SU-DHL-6 (cell line): Measurements from ENCODE around the gene HFM1.
"Not testable (repeated sequence)": the region's sequence is repeated elsewhere in the genome, so short reads cannot be mapped to it uniquely, and the experiment has no call there.

ENCODE experiments used
- EZH2phosphoT487 ChIP-seq: fragments of 200-600 bp; sonication (generic), shearing (Covaris generic); conservative IDR thresholded peaks from 2 replicates; pipeline ENCODE4 v1.6.1; 2018; ENCODE audit warnings: mild to moderate bottlenecking, antibody characterized with exemption, low read length, moderate library complexity, mixed read lengths
- TF ChIP-seq, protein P1 (sequence below): fragments of 200-600 bp; sonication (generic); IDR thresholded peaks from one replicate; pipeline ENCODE4 v1.5.1; 2017; ENCODE audit warnings: antibody characterized with exemption, mild to moderate bottlenecking, low read length, moderate library complexity; ENCODE audit not compliant: insufficient read depth, poor library complexity, severe bottlenecking

DNA sequence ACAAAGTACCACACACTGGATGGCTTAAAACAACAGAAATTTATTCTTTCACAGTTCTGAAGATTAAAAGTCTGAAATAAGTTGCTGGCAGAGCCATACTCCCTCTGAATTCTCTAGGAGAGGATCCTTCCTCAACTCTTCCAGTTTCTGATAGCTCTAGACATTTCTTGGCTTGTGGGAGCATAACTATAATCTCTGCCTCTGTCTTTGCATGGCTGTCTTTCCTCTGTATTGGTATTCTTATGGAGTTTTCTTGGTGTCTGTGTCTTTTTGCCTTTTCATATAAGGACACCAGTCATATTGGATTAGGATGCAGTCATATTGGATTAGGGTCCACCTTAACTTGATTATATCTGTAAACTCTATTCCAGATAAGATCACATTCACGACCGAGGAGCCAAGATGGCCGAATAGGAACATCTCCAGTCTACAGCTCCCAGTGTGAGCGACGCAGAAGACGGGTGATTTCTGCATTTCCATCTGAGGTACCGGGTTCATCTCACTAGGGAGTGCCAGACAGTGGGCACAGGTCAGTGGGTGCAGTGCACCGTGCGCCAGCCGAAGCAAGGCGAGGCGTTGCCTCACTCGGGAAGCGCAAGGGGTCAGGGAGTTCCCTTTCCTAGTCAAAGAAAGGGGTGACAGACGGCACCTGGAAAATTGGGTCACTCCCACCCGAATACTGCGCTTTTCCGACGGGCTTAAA, 118.2 kb downstream of the HFM1 start:
- TF ChIP-seq, protein P1, sequence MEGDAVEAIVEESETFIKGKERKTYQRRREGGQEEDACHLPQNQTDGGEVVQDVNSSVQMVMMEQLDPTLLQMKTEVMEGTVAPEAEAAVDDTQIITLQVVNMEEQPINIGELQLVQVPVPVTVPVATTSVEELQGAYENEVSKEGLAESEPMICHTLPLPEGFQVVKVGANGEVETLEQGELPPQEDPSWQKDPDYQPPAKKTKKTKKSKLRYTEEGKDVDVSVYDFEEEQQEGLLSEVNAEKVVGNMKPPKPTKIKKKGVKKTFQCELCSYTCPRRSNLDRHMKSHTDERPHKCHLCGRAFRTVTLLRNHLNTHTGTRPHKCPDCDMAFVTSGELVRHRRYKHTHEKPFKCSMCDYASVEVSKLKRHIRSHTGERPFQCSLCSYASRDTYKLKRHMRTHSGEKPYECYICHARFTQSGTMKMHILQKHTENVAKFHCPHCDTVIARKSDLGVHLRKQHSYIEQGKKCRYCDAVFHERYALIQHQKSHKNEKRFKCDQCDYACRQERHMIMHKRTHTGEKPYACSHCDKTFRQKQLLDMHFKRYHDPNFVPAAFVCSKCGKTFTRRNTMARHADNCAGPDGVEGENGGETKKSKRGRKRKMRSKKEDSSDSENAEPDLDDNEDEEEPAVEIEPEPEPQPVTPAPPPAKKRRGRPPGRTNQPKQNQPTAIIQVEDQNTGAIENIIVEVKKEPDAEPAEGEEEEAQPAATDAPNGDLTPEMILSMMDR = not testable (repeated sequence)
- TF ChIP-seq EZH2phosphoT487 = not testable (repeated sequence)
